ENCODE results near the gene ADTRP. TPM values are rescaled to one million over a fixed set of nuclear protein-coding genes. Genes with fewer than 3 reads are reported as not detected.
"Not testable (repeated sequence)": the region's sequence is repeated elsewhere in the genome, so short reads cannot be mapped to it uniquely, and the experiment has no call there.

Gene ADTRP
- total RNA-seq, 1 donor from 2014 or later: 0.68 TPM

GRCh38 chr6:11803591-11803971, 25.0 kb upstream of the ADTRP start:
- no peak overlapping the region for H3K27ac Mint-ChIP-seq (ENCODE audit: unreplicated experiment)
- no peak overlapping the region for H3K27ac ChIP-seq (ENCODE audit: low read depth, low read length)
- H4K20me1 ChIP-seq (ENCODE audit: insufficient read depth, low read length): no peaks in the 10 kb centered on the region
- no peaks in the 10 kb centered on the region for H3K36me3 ChIP-seq (ENCODE audit: insufficient read depth, low read length)
- no peaks in the 10 kb centered on the region for H3K79me2 ChIP-seq (ENCODE audit: insufficient read depth, low read length)
- H3K4me2 ChIP-seq (ENCODE audit: low read length): no peak overlapping the region
- H3K27me3 ChIP-seq (ENCODE audit: insufficient read depth, low read length): no peaks in the 10 kb centered on the region
- peaks cover 20% of the 10 kb centered on the region for H3K4me1 Mint-ChIP-seq (ENCODE audit: low read depth, unreplicated experiment)
- H2AFZ ChIP-seq (ENCODE audit: low read depth, low read length): no peak overlapping the region
- no peak overlapping the region for H3K4me3 Mint-ChIP-seq (ENCODE audit: unreplicated experiment)
- DNase-seq (ENCODE audit: low read depth): no peak
- H3K27me3 Mint-ChIP-seq (ENCODE audit: low read depth, unreplicated experiment): no peaks in the 10 kb centered on the region
- no peak for FAIRE-seq
- no peaks in the 10 kb centered on the region for H3K9me3 ChIP-seq (ENCODE audit: insufficient read depth, low read depth, low read length)
- no peaks in the 10 kb centered on the region for H3K9me3 Mint-ChIP-seq (ENCODE audit: unreplicated experiment)
- no peak overlapping the region for H3K9ac ChIP-seq (ENCODE audit: low read length)
- peaks cover 1% of the 10 kb centered on the region for H3K36me3 Mint-ChIP-seq (ENCODE audit: low read depth, unreplicated experiment)
- TF ChIP-seq EZH2 (IDR thresholded peaks at IDR 0.05; ENCODE audit: insufficient read depth, low read length): no peak
- TF ChIP-seq CTCF (IDR thresholded peaks at IDR 0.05; ENCODE audit: insufficient read depth, low read depth, low read length): no peak
- peaks cover 8% of the 10 kb centered on the region for H3K4me1 ChIP-seq (ENCODE audit: insufficient read depth, low read length)
- no peak overlapping the region for H3K4me3 ChIP-seq (ENCODE audit: insufficient read depth, low read depth, low read length)

DNA sequence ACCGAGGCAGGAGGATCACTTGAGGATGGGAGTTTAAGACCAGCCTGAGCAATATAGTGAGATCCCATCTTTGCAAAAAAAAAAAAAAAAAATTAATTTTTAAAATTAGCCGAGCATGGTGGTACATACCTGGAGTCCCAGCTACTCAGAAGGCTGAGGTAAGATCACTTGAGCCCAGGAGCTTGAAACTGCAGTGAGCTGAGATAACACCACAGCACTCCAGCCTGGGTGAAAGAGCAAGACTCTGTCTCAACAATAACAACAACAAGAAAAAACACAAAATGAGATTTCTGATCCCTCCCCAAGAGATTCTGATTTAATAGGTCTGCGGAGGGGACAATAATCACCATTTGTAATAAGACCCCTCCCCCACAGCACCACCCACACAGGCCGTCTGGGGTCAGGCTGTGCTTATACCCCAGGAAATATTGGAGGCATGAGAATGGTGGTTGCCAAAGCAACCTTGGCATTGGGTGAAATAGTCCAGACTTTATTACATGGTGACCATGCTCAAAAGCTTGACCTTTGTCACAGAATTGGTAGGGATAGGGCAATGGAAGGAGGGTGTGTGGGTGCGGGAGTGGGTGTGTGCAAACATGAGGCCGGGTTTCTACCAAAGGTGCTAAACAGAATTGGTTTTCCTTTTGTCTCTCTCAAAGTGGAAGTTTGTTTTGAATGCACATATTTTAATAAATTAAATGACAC, 24.4 kb upstream of the ADTRP start:
- Mint-ChIP-seq H3K4me1 (ENCODE audit: low read depth, unreplicated experiment) (peaks cover 20% of the 10 kb centered on the region), H3K27me3 (ENCODE audit: low read depth, unreplicated experiment) (no peaks in the 10 kb centered on the region), H3K4me3 (ENCODE audit: unreplicated experiment) (no peak overlapping the region), H3K36me3 (ENCODE audit: low read depth, unreplicated experiment) (peaks cover under 1% of the 10 kb centered on the region), H3K9me3 (ENCODE audit: unreplicated experiment) (no peaks in the 10 kb centered on the region), H3K27ac (ENCODE audit: unreplicated experiment) (peak overlapping the region; percentile 24)
- H3K4me3 ChIP-seq (ENCODE audit: insufficient read depth, low read depth, low read length): no peak overlapping the region
- TF ChIP-seq CTCF (IDR thresholded peaks at IDR 0.05; ENCODE audit: insufficient read depth, low read depth, low read length) (no peak), EZH2 (IDR thresholded peaks at IDR 0.05; ENCODE audit: insufficient read depth, low read length) (no peak)
- no peaks in the 10 kb centered on the region for H3K36me3 ChIP-seq (ENCODE audit: insufficient read depth, low read length)
- H3K4me1 ChIP-seq (ENCODE audit: insufficient read depth, low read length): peaks cover 8% of the 10 kb centered on the region
- no peak overlapping the region for H3K27ac ChIP-seq (ENCODE audit: low read depth, low read length)
- no peak for FAIRE-seq
- no peak overlapping the region for H3K4me2 ChIP-seq (ENCODE audit: low read length)
- no peaks in the 10 kb centered on the region for H4K20me1 ChIP-seq (ENCODE audit: insufficient read depth, low read length)
- no peaks in the 10 kb centered on the region for H3K79me2 ChIP-seq (ENCODE audit: insufficient read depth, low read length)
- DNase-seq (ENCODE audit: low read depth): no peak
- no peak overlapping the region for H2AFZ ChIP-seq (ENCODE audit: low read depth, low read length)
- no peaks in the 10 kb centered on the region for H3K9me3 ChIP-seq (ENCODE audit: insufficient read depth, low read depth, low read length)
- no peak overlapping the region for H3K9ac ChIP-seq (ENCODE audit: low read length)
- H3K27me3 ChIP-seq (ENCODE audit: insufficient read depth, low read length): no peaks in the 10 kb centered on the region

DNA sequence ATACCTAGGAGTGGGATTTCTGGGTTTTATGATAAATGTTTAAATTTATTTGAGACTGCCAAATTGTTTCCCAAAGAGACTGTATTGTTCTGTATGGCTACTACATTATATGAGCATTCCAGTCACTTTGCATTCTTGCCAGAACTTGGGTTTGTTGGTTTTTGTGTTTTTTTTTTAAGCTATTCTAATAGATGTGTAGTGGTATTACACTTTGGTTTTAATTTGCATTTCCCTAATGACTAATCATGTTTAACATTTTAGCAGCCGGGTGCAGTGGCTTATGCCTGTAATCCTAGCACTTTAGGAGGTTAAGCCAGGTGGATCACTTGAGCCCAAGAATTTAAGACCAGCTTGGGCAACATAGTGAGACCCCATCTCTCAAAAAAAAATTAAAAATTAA, 21.9 kb upstream of the ADTRP start:
- not testable (repeated sequence) for H3K4me3 Mint-ChIP-seq (ENCODE audit: unreplicated experiment); H3K36me3 ChIP-seq (ENCODE audit: insufficient read depth, low read length); H3K79me2 ChIP-seq (ENCODE audit: insufficient read depth, low read length); FAIRE-seq; H3K27me3 ChIP-seq (ENCODE audit: insufficient read depth, low read length); H3K27ac ChIP-seq (ENCODE audit: low read depth, low read length); H3K9me3 Mint-ChIP-seq (ENCODE audit: unreplicated experiment); H4K20me1 ChIP-seq (ENCODE audit: insufficient read depth, low read length); H3K9ac ChIP-seq (ENCODE audit: low read length); H3K27ac Mint-ChIP-seq (ENCODE audit: unreplicated experiment); H3K36me3 Mint-ChIP-seq (ENCODE audit: low read depth, unreplicated experiment); H2AFZ ChIP-seq (ENCODE audit: low read depth, low read length); H3K4me2 ChIP-seq (ENCODE audit: low read length); H3K4me1 ChIP-seq (ENCODE audit: insufficient read depth, low read length); H3K9me3 ChIP-seq (ENCODE audit: insufficient read depth, low read depth, low read length); DNase-seq (ENCODE audit: low read depth); H3K27me3 Mint-ChIP-seq (ENCODE audit: low read depth, unreplicated experiment); H3K4me3 ChIP-seq (ENCODE audit: insufficient read depth, low read depth, low read length)
- H3K4me1 Mint-ChIP-seq (ENCODE audit: low read depth, unreplicated experiment): peaks cover 11% of the 10 kb centered on the region

All from astrocyte (in vitro differentiated cells and primary cell).